ENCODE measurements around the gene ALKBH3.

The ALKBH3 gene

GRCh38 chr11:43925932-43926505 is 45.4 kb downstream of the ALKBH3 start:
- Histone ChIP-seq H3K4me1 (ENCODE audit: insufficient read depth, poor library complexity, severe bottlenecking) (peaks cover 3% of the 10 kb centered on the region), H3K9me3 (ENCODE audit: severe bottlenecking) (no peaks in the 10 kb centered on the region), H3K27ac (ENCODE audit: poor library complexity, severe bottlenecking) (no peak overlapping the region), H3K27me3 (ENCODE audit: insufficient read depth, poor library complexity, severe bottlenecking) (no peaks in the 10 kb centered on the region), H3K4me3 (ENCODE audit: severe bottlenecking) (no peak overlapping the region), H3K36me3 (ENCODE audit: low read depth) (no peaks in the 10 kb centered on the region)
- DNase-seq (ENCODE audit: low spot score) = no peak
- ATAC-seq (ENCODE audit: low read depth) = no peak
- no peak for TF ChIP-seq CTCF (IDR thresholded peaks at IDR 0.05; ENCODE audit: poor library complexity, severe bottlenecking)

- H3K9me3 ChIP-seq (ENCODE audit: severe bottlenecking) = no peaks in the 10 kb centered on the region
- no peaks in the 10 kb centered on the region for H3K27me3 ChIP-seq (ENCODE audit: insufficient read depth, poor library complexity, severe bottlenecking)
- H3K4me1 ChIP-seq (ENCODE audit: insufficient read depth, poor library complexity, severe bottlenecking) = no peaks in the 10 kb centered on the region
- no peaks in the 10 kb centered on the region for H3K36me3 ChIP-seq (ENCODE audit: low read depth)
- ATAC-seq (ENCODE audit: low read depth) = no peak
- no peak overlapping the region for H3K27ac ChIP-seq (ENCODE audit: poor library complexity, severe bottlenecking)
- TF ChIP-seq CTCF (IDR thresholded peaks at IDR 0.05; ENCODE audit: poor library complexity, severe bottlenecking) = no peak
- no peak overlapping the region for H3K4me3 ChIP-seq (ENCODE audit: severe bottlenecking)
- no peak for DNase-seq (ENCODE audit: low spot score)
Measured at GRCh38 chr11:43927070-43927469, 46.4 kb downstream of the ALKBH3 start.

DNA sequence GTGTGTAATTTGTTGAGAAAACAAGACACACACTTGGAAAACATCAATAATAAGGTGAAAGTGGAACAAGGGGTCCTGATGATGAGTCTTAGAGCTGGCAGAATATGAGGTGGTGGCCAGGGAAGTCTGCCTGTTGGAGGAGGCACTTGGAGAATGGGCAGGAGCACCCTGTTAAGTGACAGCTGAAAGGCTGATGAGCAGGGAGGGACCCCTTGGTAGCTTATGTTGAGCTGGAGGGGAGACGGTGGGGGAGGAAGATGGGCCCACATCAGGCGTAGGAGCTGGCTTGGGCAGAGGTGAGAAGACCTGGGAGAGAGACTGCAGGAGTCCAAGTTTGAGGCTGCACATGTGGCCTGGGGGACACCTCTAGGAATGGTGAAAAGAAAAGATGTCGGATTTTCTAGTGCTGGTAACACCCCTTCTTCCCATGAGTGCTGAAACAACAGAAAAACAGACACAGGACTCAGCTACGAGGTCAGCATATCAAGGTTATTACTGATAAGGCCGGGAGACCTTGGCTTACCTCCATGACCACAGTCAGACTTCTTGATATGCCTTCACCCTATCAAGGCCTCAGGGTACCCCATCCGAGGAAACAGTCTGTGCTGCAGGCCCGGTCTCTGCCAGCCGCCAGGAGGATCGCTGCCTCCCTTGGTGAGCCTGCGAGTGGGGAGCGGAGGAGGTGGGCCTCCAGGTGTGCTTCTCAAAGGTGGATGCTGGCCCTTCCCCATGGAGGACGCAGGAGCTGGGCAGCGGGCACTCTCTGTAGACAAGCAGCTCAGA is 47.5 kb downstream of the ALKBH3 start:
- no peak for TF ChIP-seq CTCF (IDR thresholded peaks at IDR 0.05; ENCODE audit: poor library complexity, severe bottlenecking)
- ATAC-seq (ENCODE audit: low read depth) (no peak), DNase-seq (ENCODE audit: low spot score) (no peak)
- Histone ChIP-seq H3K9me3 (ENCODE audit: severe bottlenecking) (no peaks in the 10 kb centered on the region), H3K36me3 (ENCODE audit: low read depth) (no peaks in the 10 kb centered on the region), H3K27me3 (ENCODE audit: insufficient read depth, poor library complexity, severe bottlenecking) (no peaks in the 10 kb centered on the region), H3K27ac (ENCODE audit: poor library complexity, severe bottlenecking) (no peak overlapping the region), H3K4me3 (ENCODE audit: severe bottlenecking) (no peak overlapping the region), H3K4me1 (ENCODE audit: insufficient read depth, poor library complexity, severe bottlenecking) (no peaks in the 10 kb centered on the region)

DNA sequence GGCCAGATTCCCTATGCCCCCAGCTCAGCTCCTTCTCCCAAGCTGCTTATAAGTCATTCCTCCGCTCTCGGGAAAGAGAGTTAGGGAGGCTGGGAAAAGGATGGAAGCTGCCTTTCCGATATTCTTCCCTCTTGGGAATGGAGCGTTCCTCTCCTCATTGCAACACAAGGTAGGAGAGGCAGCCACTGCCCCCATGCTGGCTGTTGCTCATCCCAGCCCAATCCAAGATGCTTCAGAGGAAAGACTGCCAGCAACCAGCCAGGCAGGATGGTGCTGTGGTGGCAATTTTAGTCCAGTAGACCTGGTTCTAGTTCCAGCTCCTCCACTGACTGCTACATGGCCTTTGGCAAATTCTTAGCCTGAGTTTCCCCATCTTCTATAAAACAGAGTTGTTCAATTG is 48.1 kb downstream of the ALKBH3 start:
- H3K27me3 ChIP-seq (ENCODE audit: insufficient read depth, poor library complexity, severe bottlenecking) = no peaks in the 10 kb centered on the region
- no peak for ATAC-seq (ENCODE audit: low read depth)
- H3K27ac ChIP-seq (ENCODE audit: poor library complexity, severe bottlenecking) = no peak overlapping the region
- no peaks in the 10 kb centered on the region for H3K36me3 ChIP-seq (ENCODE audit: low read depth)
- no peak overlapping the region for H3K4me3 ChIP-seq (ENCODE audit: severe bottlenecking)
- H3K4me1 ChIP-seq (ENCODE audit: insufficient read depth, poor library complexity, severe bottlenecking) = no peaks in the 10 kb centered on the region
- no peak for DNase-seq (ENCODE audit: low spot score)
- H3K9me3 ChIP-seq (ENCODE audit: severe bottlenecking) = no peaks in the 10 kb centered on the region
- no peak for TF ChIP-seq CTCF (IDR thresholded peaks at IDR 0.05; ENCODE audit: poor library complexity, severe bottlenecking)

Data from RWPE2 (cell line).